Endothelial cell of umbilical vein (primary cell): ENCODE results near the gene LECT2. TPM values are rescaled to one million over a fixed set of nuclear protein-coding genes. Genes with fewer than 3 reads are reported as not detected.
A peak's percentile ranks its signal among the peaks of the same experiment; 100 is the strongest.

ENCODE experiments used
- BruUV-seq: library from RNA; stranded (reverse); fragments of 400-500 nt; replicated peaks from 2 replicates; lab custom pipeline; 2021; lab: Mats Ljungman, UMichigan
- CTCF ChIA-PET: fragments of 300-600, 350-600 bp; sonication (Branson Sonifier 250); formaldehyde crosslinking; loops from one replicate; lab custom pipeline; 2021; ENCODE audit warnings: antibody characterized with exemption, inconsistent platforms; lab: Charles Lee
- POLR2A ChIA-PET: fragments of 300-600, 350-600 bp; sonication (Branson Sonifier 250); formaldehyde crosslinking; loops from one replicate; lab custom pipeline; 2021; ENCODE audit warnings: antibody characterized with exemption, inconsistent platforms; lab: Charles Lee
- DNase-seq: peaks from one replicate; pipeline ENCODE4 v3.0.0-alpha.2; 2011; ENCODE audit warnings: low read depth, low spot score
- FAIRE-seq: peaks from 2 replicates; lab custom pipeline; 2011; peaks lifted over from hg19 to GRCh38; lab: Jason Lieb, UNC
- H2AFZ ChIP-seq: 2 replicates; pipeline ENCODE4 v1.6.0; 2012; ENCODE audit warnings: low read depth, low read length, control low read depth, inconsistent platforms
- H3K27ac ChIP-seq: 2 replicates; pipeline ENCODE4 v1.5.1; 2011; ENCODE audit warnings: low read depth, mild to moderate bottlenecking, control low read depth, low read length, moderate library complexity; ENCODE audit not compliant: insufficient read depth
- H3K27me3 ChIP-seq, 2 experiments: 2 replicates each; pipeline versions ENCODE4 v1.6.0 to v1.6.1; 2011; ENCODE audit warnings: low read length in 2 of 2, mixed read lengths in 1 of 2; ENCODE audit not compliant: control insufficient read depth in 2 of 2, insufficient read depth in 2 of 2
- H3K36me3 ChIP-seq, 2 experiments: 2 replicates in 1 of 2; 3 replicates in 1 of 2; pipeline ENCODE4 v1.5.1; 2011; ENCODE audit warnings: low read length in 2 of 2, mild to moderate bottlenecking in 1 of 2, moderate library complexity in 1 of 2; ENCODE audit not compliant: control insufficient read depth in 2 of 2, insufficient read depth in 2 of 2; ENCODE audit errors: extremely low read depth in 1 of 2
- H3K4me1 ChIP-seq: 3 replicates; pipeline ENCODE4 v1.5.1; 2011; ENCODE audit warnings: mild to moderate bottlenecking, low read length; ENCODE audit not compliant: control insufficient read depth, insufficient read depth; ENCODE audit errors: extremely low read depth
- H3K4me2 ChIP-seq: 2 replicates; pipeline ENCODE4 v1.6.1; 2011; ENCODE audit warnings: low read length, control low read depth, mixed read lengths; ENCODE audit not compliant: insufficient read depth
- H3K4me3 ChIP-seq, 3 experiments: fragments of 200-600 bp in 1 of 3; sonication (generic), shearing (Covaris generic) in 1 of 3; replicated peaks in 1 of 3; 2 replicates each; pipeline ENCODE4 v1.5.1; 2011 to 2016; ENCODE audit warnings: control low read depth in 3 of 3, low read length in 3 of 3, mild to moderate bottlenecking in 2 of 3, inconsistent platforms in 1 of 3, low read depth in 1 of 3, moderate library complexity in 1 of 3; ENCODE audit not compliant: insufficient read depth in 1 of 3
- H3K79me2 ChIP-seq: 2 replicates; pipeline ENCODE4 v1.6.0; 2012; ENCODE audit warnings: low read length, inconsistent platforms; ENCODE audit not compliant: control insufficient read depth, insufficient read depth
- H3K9ac ChIP-seq: replicated peaks from 2 replicates; pipeline ENCODE3; 2011; ENCODE audit warnings: low read length, control low read depth; ENCODE audit not compliant: insufficient read depth; ENCODE audit errors: extremely low read depth
- H3K9me1 ChIP-seq: replicated peaks from 3 replicates; pipeline ENCODE4 v1.6.0; 2011; ENCODE audit warnings: mild to moderate bottlenecking, low read length; ENCODE audit not compliant: control insufficient read depth, insufficient read depth; ENCODE audit errors: extremely low read depth
- H3K9me3 ChIP-seq: replicated peaks from 2 replicates; pipeline ENCODE4 v1.5.1; 2012; ENCODE audit warnings: low read length, inconsistent platforms; ENCODE audit not compliant: control insufficient read depth, insufficient read depth
- H4K20me1 ChIP-seq: replicated peaks from 2 replicates; pipeline ENCODE3; 2011; ENCODE audit warnings: mild to moderate bottlenecking, low read length; ENCODE audit not compliant: control insufficient read depth, insufficient read depth; ENCODE audit errors: extremely low read depth
- CTCF ChIP-seq, 2 donors: IDR thresholded peaks; 1 replicate in 1 of 2; 2 replicates in 1 of 2; pipeline ENCODE4 v1.5.1; 2011; ENCODE audit warnings: low read length in 2 of 2, mild to moderate bottlenecking in 2 of 2, moderate library complexity in 2 of 2, control low read depth in 1 of 2, inconsistent platforms in 1 of 2, low read depth in 1 of 2; ENCODE audit not compliant: insufficient read depth in 1 of 2; ENCODE audit errors: extremely low read depth in 1 of 2
- FOS ChIP-seq: IDR thresholded peaks from 2 replicates; pipeline ENCODE4 v1.6.1; 2011; ENCODE audit warnings: mild to moderate bottlenecking, low read length, moderate library complexity, borderline replicate concordance; ENCODE audit not compliant: insufficient read depth
- GATA2 ChIP-seq: IDR thresholded peaks from 2 replicates; pipeline ENCODE4 v1.7.0; 2011; ENCODE audit warnings: low read depth, mild to moderate bottlenecking, moderate library complexity, mixed read lengths, low read length; ENCODE audit not compliant: insufficient read length, insufficient read depth
- JUN ChIP-seq: IDR thresholded peaks from 2 replicates; pipeline ENCODE4 v1.6.1; 2011; ENCODE audit warnings: borderline replicate concordance, low read depth; ENCODE audit not compliant: insufficient read length, insufficient read depth
- dilution Hi-C: fragments of 300-500 bp; cut with MboI; formaldehyde crosslinking; loops from one replicate; pipeline ENCODE4 v1.15.0; 2019; ENCODE audit warnings: low sequenced_read_pairs; ENCODE audit not compliant: extremely low pct_ligation_motif_present
- intact Hi-C: fragments of 100-400 bp; cut with micrococcal nuclease; formaldehyde crosslinking; loops from one replicate; pipeline ENCODE4 v1.10.0; 2022
- polyA plus RNA-seq, 4 experiments: library from polyadenylated mRNA; depleted of rRNA in 3 of 4; stranded (reverse) in 3 of 4; unstranded in 1 of 4; fragments of >200 nt; gene quantifications; 2 replicates each; pipeline versions ENCODE4 v1.2.1 to v1.2.3, GENCODE V29; 2011 to 2012; ENCODE audit warnings: missing spikeins in 1 of 4
- total RNA-seq: library from RNA; stranded (reverse); gene quantifications from 2 replicates; pipeline ENCODE4 v1.2.3, GENCODE V29; 2021

The LECT2 gene
- total and polyA plus RNA-seq, 2 donors (not counting 3 experiments of a cell fraction or from before 2014, with no cell fraction given) = not detected

DNA sequence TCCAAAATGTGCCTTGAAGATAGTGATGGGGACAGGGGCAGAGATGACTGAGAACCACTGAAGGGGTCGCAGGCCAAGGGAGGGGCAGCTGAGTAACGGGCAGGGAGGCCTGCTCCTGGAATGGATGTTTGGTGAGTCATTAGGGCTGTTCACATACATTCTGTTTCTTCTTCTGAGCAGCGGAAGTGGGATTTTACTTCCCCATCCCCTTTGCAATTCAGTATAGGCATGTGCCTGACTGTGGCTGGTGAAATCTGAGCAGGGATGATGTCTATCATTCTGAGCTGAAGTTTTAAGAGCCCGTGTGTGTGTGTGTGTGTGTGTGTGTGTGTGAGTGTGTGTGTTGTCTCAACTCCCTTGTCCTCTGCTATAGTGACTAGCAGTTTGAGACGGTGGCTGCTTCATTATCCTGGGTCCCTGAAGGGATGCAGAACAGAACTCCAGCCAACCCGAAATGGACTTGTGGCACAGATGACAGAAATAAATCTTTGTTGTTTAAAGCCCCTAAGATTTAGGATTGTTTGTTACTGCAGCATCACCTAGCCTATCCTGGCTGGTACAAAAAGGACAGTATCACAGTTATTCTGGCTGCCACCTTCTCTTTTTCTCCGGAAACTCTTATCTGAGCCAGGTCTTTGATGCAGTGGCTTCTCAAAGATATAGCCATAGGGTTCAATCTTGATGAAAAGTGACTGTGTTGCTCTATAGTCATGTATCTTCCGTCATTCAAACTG lies 44.8 kb upstream of the LECT2 start:
- H3K9me1 ChIP-seq = no peaks in the 10 kb centered on the region
- CTCF ChIA-PET = interaction anchor here (0.7 to 1.2 kb wide), 3 partner anchors 11 to 81 kb away, joined by 3 read pairs; no protein-coding TSS in a partner anchor
- peak overlapping the region; percentile 25 for H2AFZ ChIP-seq
- intact Hi-C loops = no loop called here
- no peak overlapping the region for H3K9ac ChIP-seq
- no peak for TF ChIP-seq JUN
- peak; percentile 55 for TF ChIP-seq FOS
- H3K4me1 ChIP-seq = peaks cover 29% of the 10 kb centered on the region
- no peak overlapping the region for H3K4me2 ChIP-seq
- BruUV-seq = no TSS peak
- H3K36me3 ChIP-seq = no peaks in the 10 kb centered on the region
- no peaks in the 10 kb centered on the region for H3K9me3 ChIP-seq
- peak; percentile 35 for DNase-seq
- no peak overlapping the region for H3K4me3 ChIP-seq
- H3K79me2 ChIP-seq = no peaks in the 10 kb centered on the region
- no peaks in the 10 kb centered on the region for H4K20me1 ChIP-seq
- no peak overlapping the region for H3K27ac ChIP-seq
- FAIRE-seq = peak; percentile 46
- H3K27me3 ChIP-seq = no peaks in the 10 kb centered on the region
- POLR2A ChIA-PET = no interaction called here
- dilution Hi-C loops = no loop called here

GRCh38 chr5:135998889-135999288 lies 44.1 kb upstream of the LECT2 start:
- H3K27me3 ChIP-seq = no peaks in the 10 kb centered on the region
- ChIA-PET CTCF (interaction anchor here (1.0 to 2.4 kb wide), 3 partner anchors 10 to 21 kb away, joined by 3 to 10 read pairs (median 3); no protein-coding TSS in a partner anchor), POLR2A (no interaction called here)
- no peak for FAIRE-seq
- H3K79me2 ChIP-seq = no peaks in the 10 kb centered on the region
- H3K4me1 ChIP-seq = peaks cover 36% of the 10 kb centered on the region
- H3K9me1 ChIP-seq = no peaks in the 10 kb centered on the region
- H3K4me2 ChIP-seq = no peak overlapping the region
- no peaks in the 10 kb centered on the region for H3K36me3 ChIP-seq
- dilution Hi-C loops = no loop called here
- intact Hi-C loops = no loop called here
- H3K4me3 ChIP-seq = no peak overlapping the region
- no peak overlapping the region for H3K27ac ChIP-seq
- H3K9me3 ChIP-seq = no peaks in the 10 kb centered on the region
- H2AFZ ChIP-seq = no peak overlapping the region
- no peak for DNase-seq
- no peaks in the 10 kb centered on the region for H4K20me1 ChIP-seq
- BruUV-seq = no TSS peak
- H3K9ac ChIP-seq = no peak overlapping the region
- TF ChIP-seq GATA2 (no peak), CTCF (IDR thresholded peaks at IDR 0.05; ENCODE audit: extremely low read depth in 1 of 2, insufficient read depth in 1 of 2, low read depth in 1 of 2, low read length in 2 of 2) (no peak)
